Activated T-cell treated with anti-CD3 and anti-CD28 coated beads, Interleukin-2, amount 50 U/mL, for 24 hours (primary cell): ENCODE results near the gene WIPI1.
"Not testable (repeated sequence)": the region's sequence is repeated elsewhere in the genome, so short reads cannot be mapped to it uniquely, and the experiment has no call there.

Experiments
- DNase-seq: peaks from one replicate; pipeline ENCODE4 v3.0.0-alpha.2; 2020
- H3K27ac Mint-ChIP-seq: 2 replicates; pipeline ENCODE4 v1.8.0; 2020; ENCODE audit warnings: mild to moderate bottlenecking, mixed read lengths
- H3K27me3 Mint-ChIP-seq: 2 replicates; pipeline ENCODE4 v1.8.0; 2020; ENCODE audit warnings: mixed read lengths
- H3K36me3 Mint-ChIP-seq: 2 replicates; pipeline ENCODE4 v1.8.0; 2020; ENCODE audit warnings: low read depth, mixed read lengths
- H3K4me1 Mint-ChIP-seq: 2 replicates; pipeline ENCODE4 v1.8.0; 2020; ENCODE audit warnings: low read depth, mixed read lengths
- H3K4me3 Mint-ChIP-seq: 2 replicates; pipeline ENCODE4 v1.8.0; 2020; ENCODE audit warnings: mild to moderate bottlenecking, moderate library complexity, mixed read lengths
- H3K9me3 Mint-ChIP-seq: 2 replicates; pipeline ENCODE4 v1.8.0; 2020; ENCODE audit warnings: mixed read lengths

WIPI1 gene

DNA sequence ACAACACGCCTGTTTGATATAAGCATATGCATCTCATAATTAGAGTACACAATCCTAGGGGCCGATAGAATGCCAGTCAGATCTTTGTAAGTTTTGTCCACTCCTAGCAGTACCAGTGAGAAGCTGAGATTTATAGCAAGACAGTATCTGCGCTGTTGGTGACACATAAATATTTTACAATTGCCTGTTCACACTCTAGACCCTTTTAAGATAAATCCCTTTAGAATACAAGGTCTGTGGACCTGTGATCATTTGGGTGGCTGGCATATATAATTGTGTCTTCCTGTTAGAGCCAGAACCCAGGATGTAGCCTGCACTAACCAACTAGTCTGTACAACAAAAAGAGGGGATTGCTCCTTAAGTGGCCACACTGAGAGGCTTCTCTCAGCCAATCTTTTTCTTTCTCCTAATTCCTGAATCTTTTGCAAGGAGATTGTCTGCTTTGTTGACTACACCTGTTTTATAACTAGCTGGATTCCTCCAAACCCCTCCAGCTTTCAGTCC is 74.7 kb downstream of the WIPI1 start:
- Mint-ChIP-seq H3K9me3 (no peaks in the 10 kb centered on the region), H3K4me1 (peaks cover 26% of the 10 kb centered on the region), H3K27ac (no peak overlapping the region), H3K4me3 (no peak overlapping the region), H3K27me3 (no peaks in the 10 kb centered on the region), H3K36me3 (no peaks in the 10 kb centered on the region)
- no peak for DNase-seq

DNA sequence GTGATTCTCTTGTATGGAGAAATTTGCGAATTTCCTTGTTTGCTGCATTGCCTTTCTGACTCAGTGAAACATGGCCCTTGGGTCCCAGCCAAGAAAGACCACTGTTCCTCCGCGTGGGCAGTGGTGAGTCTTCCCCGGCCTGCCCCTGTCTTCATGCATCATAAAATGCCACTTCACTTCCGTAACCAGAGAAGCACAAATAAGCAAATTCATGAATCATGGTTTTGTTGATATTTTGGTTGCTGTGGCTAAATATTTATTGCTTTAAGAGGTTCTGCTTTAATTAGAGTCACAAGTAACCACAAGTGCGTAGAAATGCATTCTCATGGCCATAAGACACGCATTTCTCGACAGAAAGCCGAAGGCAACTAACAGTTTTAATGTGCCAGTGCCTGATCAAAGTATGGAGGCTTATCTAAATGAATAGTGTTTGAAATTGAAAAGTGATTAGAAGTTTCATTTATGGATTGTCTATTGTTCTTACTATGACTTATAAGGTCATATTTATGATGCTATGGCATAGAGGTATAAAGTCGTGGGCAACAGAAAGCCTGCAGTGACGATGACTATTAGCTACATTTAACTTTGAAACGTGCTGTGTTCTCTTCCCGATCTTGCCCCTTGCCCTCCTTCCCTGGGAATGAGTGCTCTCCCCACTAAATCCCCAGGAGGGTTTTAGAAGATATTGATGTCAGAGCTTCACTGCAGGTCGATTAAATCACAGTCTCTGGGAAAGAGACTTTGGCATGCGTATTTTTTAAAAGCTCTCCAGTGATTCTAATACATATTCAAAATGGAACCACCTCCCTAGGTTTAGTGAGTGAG is 76.0 kb downstream of the WIPI1 start:
- no peaks in the 10 kb centered on the region for H3K9me3 Mint-ChIP-seq
- H3K27ac Mint-ChIP-seq: no peak overlapping the region
- no peaks in the 10 kb centered on the region for H3K27me3 Mint-ChIP-seq
- H3K4me3 Mint-ChIP-seq: no peak overlapping the region
- no peaks in the 10 kb centered on the region for H3K36me3 Mint-ChIP-seq
- DNase-seq: no peak
- H3K4me1 Mint-ChIP-seq: peaks cover 26% of the 10 kb centered on the region

DNA sequence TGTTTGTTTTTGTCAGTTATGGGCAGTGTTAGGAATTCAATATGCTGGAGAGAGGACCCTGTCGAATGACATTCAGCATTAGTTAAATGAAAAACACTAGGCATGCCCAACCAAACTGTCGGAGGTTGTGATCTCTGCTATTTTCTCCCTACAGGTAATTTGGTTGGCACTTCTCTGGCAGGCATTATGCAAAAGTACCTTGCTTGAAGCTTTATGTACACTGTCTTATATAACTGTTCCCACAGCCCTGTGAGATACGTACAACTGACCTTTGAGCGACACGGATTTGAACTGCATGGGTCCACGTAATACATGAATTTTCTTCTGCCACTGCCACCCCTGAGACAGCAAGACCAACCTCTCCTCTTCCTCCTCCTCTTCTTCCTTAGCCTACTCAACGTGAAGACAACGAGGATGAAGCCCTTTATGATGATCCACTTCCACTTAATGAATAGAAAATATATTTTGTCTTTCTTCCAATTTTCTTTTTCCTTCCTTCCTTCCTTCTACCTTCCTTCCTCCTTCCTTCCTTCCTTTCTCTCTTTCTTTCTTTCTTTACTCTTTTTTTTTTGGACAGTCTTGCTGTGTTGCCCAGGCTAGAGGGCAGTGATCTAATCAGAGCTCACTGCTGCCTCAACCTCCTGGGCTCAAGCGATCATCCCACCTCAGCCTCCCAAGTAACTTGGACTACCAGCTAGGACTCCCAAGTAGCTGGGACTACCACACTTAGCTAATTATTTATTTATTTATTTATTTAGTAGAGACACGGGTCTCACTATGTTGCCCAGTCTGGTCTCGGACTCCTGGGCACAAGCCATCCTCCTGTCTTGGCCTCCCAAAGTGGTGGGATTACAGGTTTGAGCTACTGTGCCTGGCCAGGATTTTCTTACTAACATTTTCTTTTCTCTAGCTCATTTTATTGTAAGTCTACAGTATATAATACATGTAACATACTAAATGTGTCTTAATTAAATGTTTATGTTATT is 77.3 kb downstream of the WIPI1 start:
- DNase-seq: no peak
- no peaks in the 10 kb centered on the region for H3K36me3 Mint-ChIP-seq
- H3K4me1 Mint-ChIP-seq: peaks cover 26% of the 10 kb centered on the region
- no peak overlapping the region for H3K4me3 Mint-ChIP-seq
- no peak overlapping the region for H3K27ac Mint-ChIP-seq
- H3K9me3 Mint-ChIP-seq: no peaks in the 10 kb centered on the region
- no peaks in the 10 kb centered on the region for H3K27me3 Mint-ChIP-seq

DNA sequence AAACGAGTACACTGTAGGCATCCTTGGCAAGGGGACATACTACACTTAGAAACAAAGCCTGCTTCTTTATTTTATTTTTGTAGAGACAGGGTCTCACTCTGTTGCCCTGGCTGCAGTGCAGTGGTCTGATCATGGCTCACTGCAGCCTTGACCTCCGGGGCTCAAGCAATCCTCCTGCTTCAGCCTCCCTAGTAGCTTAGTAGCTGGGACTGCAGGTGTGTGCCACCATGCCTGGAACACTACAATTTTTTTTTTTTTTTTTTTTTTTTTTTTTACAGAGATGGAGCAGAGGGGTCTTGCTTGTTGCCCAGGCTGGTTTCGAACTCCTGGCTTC is 78.2 kb downstream of the WIPI1 start:
- Mint-ChIP-seq H3K27me3 (no peaks in the 10 kb centered on the region), H3K27ac (no peak overlapping the region), H3K4me1 (peaks cover 21% of the 10 kb centered on the region), H3K4me3 (no peak overlapping the region), H3K9me3 (no peaks in the 10 kb centered on the region), H3K36me3 (no peaks in the 10 kb centered on the region)
- DNase-seq: no peak

DNA sequence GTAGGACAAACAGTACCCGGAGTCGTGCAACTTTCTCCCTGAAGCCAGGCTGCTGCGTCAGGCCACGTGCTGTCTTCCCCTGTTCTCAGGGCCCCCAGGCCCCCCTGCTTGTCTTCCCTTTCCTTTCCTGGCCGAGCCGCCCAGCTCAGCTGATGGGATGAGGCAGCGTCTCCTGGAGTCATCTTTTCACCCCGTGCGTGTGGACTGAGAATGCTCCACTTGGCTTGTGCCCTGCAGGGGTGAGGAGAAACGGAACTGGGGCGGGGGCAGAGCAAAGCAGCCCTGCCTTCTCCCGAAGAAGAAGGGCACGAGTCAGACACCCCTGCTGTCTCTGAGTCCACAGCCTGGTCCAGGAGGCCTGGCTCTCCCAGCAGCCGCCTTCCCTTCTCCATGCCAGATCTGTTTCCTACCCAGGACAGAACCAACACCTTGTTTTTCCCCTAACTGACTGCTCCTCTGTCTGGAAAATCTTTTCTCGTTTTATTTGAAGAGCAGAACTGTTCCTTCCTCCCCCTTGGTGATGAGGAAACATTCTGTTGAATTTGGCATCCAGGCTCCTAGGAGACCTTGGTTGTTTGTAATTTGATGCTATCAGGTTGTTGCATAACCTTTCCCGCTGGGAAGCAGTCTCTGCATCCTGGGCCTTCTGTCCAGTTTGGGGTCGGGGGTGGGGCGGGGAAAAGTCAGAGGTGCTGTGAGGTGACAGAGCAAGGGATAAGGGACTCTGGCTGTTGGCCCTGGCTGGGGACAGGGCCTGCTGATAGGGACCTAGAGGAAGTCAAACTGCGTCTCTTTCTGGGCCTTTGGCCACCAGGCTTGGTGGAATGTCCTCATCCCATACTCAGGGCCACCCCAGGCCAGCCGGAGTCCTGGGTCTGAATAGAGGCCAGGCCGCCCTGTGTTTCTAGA is 78.8 kb downstream of the WIPI1 start:
- Mint-ChIP-seq H3K4me3 (no peak overlapping the region), H3K4me1 (peaks cover 15% of the 10 kb centered on the region), H3K27me3 (no peaks in the 10 kb centered on the region), H3K9me3 (no peaks in the 10 kb centered on the region), H3K36me3 (no peaks in the 10 kb centered on the region), H3K27ac (no peak overlapping the region)
- no peak for DNase-seq

DNA sequence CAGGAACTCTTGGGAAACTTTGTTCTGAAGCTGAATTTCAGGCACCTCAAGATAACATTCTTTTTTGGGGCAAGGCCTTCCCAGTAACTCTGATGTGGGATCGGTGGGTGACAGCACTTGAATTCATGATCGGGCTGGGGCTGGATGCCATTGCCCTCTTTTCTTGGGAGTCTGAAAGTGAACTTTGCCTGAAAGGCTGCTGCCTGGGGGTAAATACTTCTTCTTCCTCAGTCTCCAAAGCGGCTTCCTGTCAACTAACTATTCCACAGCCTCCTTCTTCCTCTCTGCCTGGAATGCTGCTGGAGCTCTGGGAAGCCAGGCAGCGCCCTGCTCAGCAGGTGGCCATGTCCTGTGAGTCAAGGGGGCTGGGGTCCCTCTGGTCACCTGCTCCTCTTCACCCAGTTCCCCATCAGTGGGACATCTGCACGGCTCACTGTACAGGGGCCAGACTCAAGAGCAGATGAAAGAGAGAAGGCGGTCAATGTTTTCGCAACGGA is 79.5 kb downstream of the WIPI1 start:
- peaks cover 9% of the 10 kb centered on the region for H3K4me1 Mint-ChIP-seq
- H3K36me3 Mint-ChIP-seq: no peaks in the 10 kb centered on the region
- no peak overlapping the region for H3K4me3 Mint-ChIP-seq

DNA sequence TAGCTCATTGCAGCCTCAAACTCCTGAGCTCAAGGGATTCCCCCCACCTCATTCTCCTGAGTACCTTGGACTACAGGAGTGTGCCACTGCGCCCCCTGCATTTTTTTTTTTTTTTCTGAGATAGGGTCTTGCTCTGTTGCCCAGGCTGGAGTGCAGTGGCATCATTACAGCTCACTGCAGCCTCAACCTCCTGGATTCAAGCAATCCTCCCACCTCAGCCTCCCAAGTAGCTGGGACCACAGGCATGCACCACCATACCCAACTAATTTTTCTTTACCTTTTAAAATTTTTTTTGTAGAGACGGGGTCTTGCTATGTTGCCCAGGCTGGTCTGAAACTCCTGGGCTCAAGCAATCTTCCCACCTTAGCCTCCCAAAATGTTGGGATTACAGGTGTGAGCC is 81.1 kb downstream of the WIPI1 start:
- H3K4me1 Mint-ChIP-seq, H3K4me3 Mint-ChIP-seq, DNase-seq, H3K27ac Mint-ChIP-seq, H3K36me3 Mint-ChIP-seq, H3K9me3 Mint-ChIP-seq, H3K27me3 Mint-ChIP-seq: not testable (repeated sequence)

More for the DNA sequence above, 79.5 kb downstream of the WIPI1 start:
- no peak for DNase-seq
- H3K27me3 Mint-ChIP-seq: no peaks in the 10 kb centered on the region
- no peaks in the 10 kb centered on the region for H3K9me3 Mint-ChIP-seq
- H3K27ac Mint-ChIP-seq: no peak overlapping the region

DNA sequence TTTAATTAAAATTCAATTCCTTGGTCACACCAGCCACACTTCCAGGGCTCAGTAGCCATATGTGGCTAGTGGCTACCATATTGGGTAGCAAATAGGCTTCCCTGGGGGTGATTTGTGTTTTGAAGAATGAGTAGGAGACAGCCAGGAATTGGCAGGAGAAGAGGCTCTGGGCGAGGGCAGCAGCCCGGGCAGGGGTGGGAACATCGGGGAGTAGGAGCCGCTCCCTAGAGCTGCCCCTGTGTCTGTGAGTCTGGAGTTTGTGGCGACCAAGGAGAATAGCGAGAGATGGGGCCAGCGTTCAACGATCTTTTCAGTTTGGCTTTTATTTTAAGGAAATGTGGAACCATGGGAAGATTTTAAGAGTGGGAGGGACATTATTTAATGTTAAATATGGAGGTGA is 81.7 kb downstream of the WIPI1 start:
- H3K27ac Mint-ChIP-seq: no peak overlapping the region
- no peaks in the 10 kb centered on the region for H3K9me3 Mint-ChIP-seq
- H3K4me1 Mint-ChIP-seq: peaks cover under 1% of the 10 kb centered on the region
- H3K27me3 Mint-ChIP-seq: no peaks in the 10 kb centered on the region
- DNase-seq: no peak
- H3K36me3 Mint-ChIP-seq: peaks cover 4% of the 10 kb centered on the region
- H3K4me3 Mint-ChIP-seq: no peak overlapping the region
